Measurements from ENCODE around the gene PNPLA3. TPM values are rescaled to one million over a fixed set of nuclear protein-coding genes. Genes with fewer than 3 reads are reported as not detected.

PNPLA3 gene
- total RNA-seq, 1 experiment from 2014 or later = 7.3 TPM

DNA sequence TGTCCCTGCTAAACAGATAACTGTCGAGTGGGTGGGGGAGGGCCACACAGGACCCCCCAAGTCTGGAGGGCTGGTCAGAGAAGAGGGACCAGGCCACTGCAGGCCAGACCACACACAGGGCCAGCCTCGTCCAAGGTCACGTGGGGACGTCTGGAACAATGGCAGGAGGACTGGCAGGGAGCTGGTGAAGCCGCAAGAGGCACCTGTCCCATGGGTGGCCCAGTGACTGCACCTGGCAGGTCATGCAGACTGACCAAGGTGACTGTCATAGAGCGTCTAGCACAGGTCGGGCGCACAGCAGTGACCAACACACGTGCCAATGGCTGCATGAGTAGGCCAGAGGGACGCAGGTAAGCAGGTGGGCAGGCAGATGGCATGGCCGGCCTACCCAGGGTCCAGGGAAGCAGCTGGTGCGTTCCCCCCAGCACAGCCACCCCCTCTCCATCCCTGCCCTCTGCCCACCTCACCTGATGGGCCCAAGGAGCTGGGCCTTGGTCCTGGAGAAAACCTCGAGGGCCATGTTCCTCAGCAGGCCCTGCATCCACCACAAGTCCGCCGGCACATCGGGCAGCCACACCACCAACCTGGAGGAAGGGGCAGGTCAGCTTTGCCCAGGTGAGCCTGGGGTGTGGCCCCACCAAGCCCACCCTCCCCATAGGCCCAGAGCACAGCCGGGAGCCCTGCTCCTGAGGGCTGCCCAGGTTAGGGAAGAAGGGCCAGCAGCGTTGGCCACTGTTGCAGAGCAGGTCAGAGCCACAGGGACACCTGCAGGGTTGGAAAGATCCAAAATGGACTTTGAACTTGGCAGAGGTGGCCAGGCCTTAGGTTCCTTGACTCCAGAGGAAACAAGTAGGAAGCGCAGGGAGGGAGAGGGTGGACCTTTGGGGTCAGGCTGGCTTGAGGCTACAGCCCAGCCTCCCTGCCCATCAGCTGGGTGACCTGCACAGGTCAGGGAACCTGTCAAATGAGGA is 42.2 kb upstream of the PNPLA3 start:
- Histone ChIP-seq H3K27me3 (ENCODE audit: insufficient read depth, low read length) (no peaks in the 10 kb centered on the region), H3K9me2 (ENCODE audit: insufficient read depth) (no peaks in the 10 kb centered on the region), H3K4me1 (ENCODE audit: control insufficient read depth in 1 of 2, insufficient read depth in 2 of 2, low read length in 2 of 2) (peaks cover 0 to 7% of the 10 kb centered on the region in 2 experiments; a peak in 1 of 4 replicates), H3K9ac (ENCODE audit: low read length) (no peak overlapping the region), H3K4me2 (ENCODE audit: low read length) (no peak overlapping the region), H3K9me3 (ENCODE audit: control insufficient read depth in 1 of 2, insufficient read depth in 1 of 2, low read depth in 1 of 2, low read length in 2 of 2) (no peaks in the 10 kb centered on the region), H4K20me1 (ENCODE audit: insufficient read depth) (no peaks in the 10 kb centered on the region), H3K27ac (ENCODE audit: low read depth, low read length) (no peak overlapping the region), H2AFZ (ENCODE audit: low read depth, low read length, poor library complexity, severe bottlenecking) (no peak overlapping the region), H3K36me3 (ENCODE audit: control insufficient read depth in 1 of 2, insufficient read depth in 2 of 2, low read length in 2 of 2) (no peaks in the 10 kb centered on the region), H3K4me3 (replicated peaks in 1 of 2; ENCODE audit: low read depth in 1 of 2, low read length in 2 of 2) (no peak overlapping the region), H3K79me2 (ENCODE audit: insufficient read depth, low read length) (no peaks in the 10 kb centered on the region)
- ATAC-seq = no peak
- CTCF ChIA-PET = interaction anchor here (2.1 kb wide), 1 partner anchor 64 kb away, joined by 64 read pairs; no protein-coding TSS in a partner anchor
- POLR2A ChIA-PET = no interaction called here
- intact Hi-C loops (cut with micrococcal nuclease) = loop anchor here (10.0 kb wide), 2 partner anchors 203 to 743 kb away; no protein-coding TSS in a partner anchor
- no peak for TF ChIP-seq CBX3 (IDR thresholded peaks at IDR 0.05; ENCODE audit: low read depth)
- TF ChIP-seq POLR2A (IDR thresholded peaks at IDR 0.05; ENCODE audit: borderline replicate concordance, extremely low read depth, insufficient read depth, insufficient read length) = no peak
- no peak for TF ChIP-seq SP1 (IDR thresholded peaks at IDR 0.05; ENCODE audit: low read depth)
- TF ChIP-seq CEBPB (IDR thresholded peaks at IDR 0.05; ENCODE audit: low read depth) = no peak
- no TSS peak for BruUV-seq (replicated peaks)
- RAD21 ChIA-PET (ENCODE audit: low non-redundant PET in 1 of 2, low total read pairs in 2 of 2, uncharacterized antibody in 2 of 2, unreplicated experiment in 2 of 2) = no interaction called here
- no peak for DNase-seq (ENCODE audit: low read depth, low spot score)

DNA sequence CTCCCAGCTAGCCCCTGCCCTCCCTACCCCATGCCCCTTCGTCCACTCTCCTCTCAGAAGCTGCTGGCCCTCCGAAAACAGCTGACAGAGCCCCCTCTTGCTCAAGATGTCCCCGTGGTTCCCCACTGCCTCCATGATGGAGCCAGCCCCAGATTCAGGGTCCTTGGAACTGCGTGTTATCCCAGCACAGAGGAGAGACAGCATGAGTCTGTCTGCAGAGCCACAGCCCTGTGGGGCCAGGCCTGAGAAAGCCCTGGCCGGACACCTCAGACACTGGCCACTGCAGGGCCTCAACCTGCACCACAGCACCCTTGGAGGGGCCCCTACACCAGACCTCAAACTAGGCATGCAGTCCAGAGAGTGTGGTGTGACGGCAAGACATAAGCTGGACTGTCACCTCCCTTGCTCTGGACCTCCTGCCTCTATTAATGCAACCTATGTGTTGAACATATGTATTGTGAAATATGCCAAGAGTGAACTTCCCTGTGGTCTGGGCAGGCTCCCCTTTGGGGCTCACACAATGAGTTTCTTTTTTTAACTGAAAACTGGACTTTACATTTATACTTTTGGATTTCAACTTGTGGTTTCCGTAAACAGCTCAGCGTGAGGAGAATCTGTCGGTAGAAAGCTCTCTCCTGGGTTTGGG is 41.4 kb upstream of the PNPLA3 start:
- no peak overlapping the region for H3K27ac ChIP-seq (ENCODE audit: low read depth, low read length)
- POLR2A ChIA-PET = interaction anchor here (1.1 kb wide), 2 partner anchors 63 to 72 kb away, joined by 4 read pairs; partner anchors contain the start of gene SAMM50
- BruUV-seq (replicated peaks) = no TSS peak

More for the DNA sequence above, 41.4 kb upstream of the PNPLA3 start:
- no peaks in the 10 kb centered on the region for H3K79me2 ChIP-seq (ENCODE audit: insufficient read depth, low read length)
- H2AFZ ChIP-seq (ENCODE audit: low read depth, low read length, poor library complexity, severe bottlenecking) = no peak overlapping the region
- H4K20me1 ChIP-seq (ENCODE audit: insufficient read depth) = no peaks in the 10 kb centered on the region
- peaks cover 0 to 7% of the 10 kb centered on the region in 2 experiments; a peak in 1 of 4 replicates for H3K4me1 ChIP-seq (ENCODE audit: control insufficient read depth in 1 of 2, insufficient read depth in 2 of 2, low read length in 2 of 2)
- CTCF ChIA-PET = interaction anchor here (1.0 to 2.1 kb wide), 27 partner anchors 10 to 743 kb away, joined by 3 to 64 read pairs (median 5); partner anchors contain the start of genes PNPLA5 and SULT4A1
- ATAC-seq (no peak), DNase-seq (ENCODE audit: low read depth, low spot score) (no peak)
- H3K9ac ChIP-seq (ENCODE audit: low read length) = no peak overlapping the region
- no peaks in the 10 kb centered on the region for H3K27me3 ChIP-seq (ENCODE audit: insufficient read depth, low read length)
- H3K9me2 ChIP-seq (ENCODE audit: insufficient read depth) = no peaks in the 10 kb centered on the region
- no peaks in the 10 kb centered on the region for H3K9me3 ChIP-seq (ENCODE audit: control insufficient read depth in 1 of 2, insufficient read depth in 1 of 2, low read depth in 1 of 2, low read length in 2 of 2)
- intact Hi-C loops (cut with micrococcal nuclease) = loop anchor here (10.0 kb wide), 2 partner anchors 203 to 743 kb away; no protein-coding TSS in a partner anchor
- H3K4me3 ChIP-seq (replicated peaks in 1 of 2; ENCODE audit: low read depth in 1 of 2, low read length in 2 of 2) = no peak overlapping the region
- RAD21 ChIA-PET (ENCODE audit: low non-redundant PET in 1 of 2, low total read pairs in 2 of 2, uncharacterized antibody in 2 of 2, unreplicated experiment in 2 of 2) = interaction anchor here (1.1 to 1.3 kb wide), 3 partner anchors 64 to 742 kb away, joined by 3 to 14 read pairs (median 9); no protein-coding TSS in a partner anchor
- TF ChIP-seq ZNF274 (IDR thresholded peaks at IDR 0.05; ENCODE audit: low read depth, low read length) (no peak), YY1 (IDR thresholded peaks at IDR 0.05; ENCODE audit: extremely low read depth, insufficient replicate concordance, low read depth, low read length) (no peak), CBX3 (IDR thresholded peaks at IDR 0.05; ENCODE audit: low read depth) (no peak), JUND (IDR thresholded peaks at IDR 0.05) (no peak), ZFX (IDR thresholded peaks at IDR 0.05) (no peak), SRF (IDR thresholded peaks at IDR 0.05; ENCODE audit: low read depth) (no peak), RAD21 (IDR thresholded peaks at IDR 0.05; ENCODE audit: low read depth) (no peak)
- TF ChIP-seq, protein P1, sequence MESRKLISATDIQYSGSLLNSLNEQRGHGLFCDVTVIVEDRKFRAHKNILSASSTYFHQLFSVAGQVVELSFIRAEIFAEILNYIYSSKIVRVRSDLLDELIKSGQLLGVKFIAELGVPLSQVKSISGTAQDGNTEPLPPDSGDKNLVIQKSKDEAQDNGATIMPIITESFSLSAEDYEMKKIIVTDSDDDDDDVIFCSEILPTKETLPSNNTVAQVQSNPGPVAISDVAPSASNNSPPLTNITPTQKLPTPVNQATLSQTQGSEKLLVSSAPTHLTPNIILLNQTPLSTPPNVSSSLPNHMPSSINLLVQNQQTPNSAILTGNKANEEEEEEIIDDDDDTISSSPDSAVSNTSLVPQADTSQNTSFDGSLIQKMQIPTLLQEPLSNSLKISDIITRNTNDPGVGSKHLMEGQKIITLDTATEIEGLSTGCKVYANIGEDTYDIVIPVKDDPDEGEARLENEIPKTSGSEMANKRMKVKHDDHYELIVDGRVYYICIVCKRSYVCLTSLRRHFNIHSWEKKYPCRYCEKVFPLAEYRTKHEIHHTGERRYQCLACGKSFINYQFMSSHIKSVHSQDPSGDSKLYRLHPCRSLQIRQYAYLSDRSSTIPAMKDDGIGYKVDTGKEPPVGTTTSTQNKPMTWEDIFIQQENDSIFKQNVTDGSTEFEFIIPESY (IDR thresholded peaks at IDR 0.05; ENCODE audit: extremely low read depth, insufficient replicate concordance, low read length) = no peak
- H3K4me2 ChIP-seq (ENCODE audit: low read length) = no peak overlapping the region
- H3K36me3 ChIP-seq (ENCODE audit: control insufficient read depth in 1 of 2, insufficient read depth in 2 of 2, low read length in 2 of 2) = no peaks in the 10 kb centered on the region

All from HCT116 (cell line).